Chondrocyte (in vitro differentiated cells): ENCODE measurements around the gene REPS2. TPM values are rescaled to one million over a fixed set of nuclear protein-coding genes. Genes with fewer than 3 reads are reported as not detected.

Source experiments
- DNase-seq: peaks from one replicate; pipeline ENCODE4 v3.0.0; 2021; ENCODE audit warnings: mixed read lengths, low spot score
- H3K27ac Mint-ChIP-seq: one replicate; pipeline ENCODE4 v1.8.0; 2021; ENCODE audit warnings: mild to moderate bottlenecking, moderate library complexity, mixed read lengths; ENCODE audit not compliant: unreplicated experiment
- H3K27me3 Mint-ChIP-seq: 2 replicates; pipeline ENCODE4 v1.8.0; 2021; ENCODE audit warnings: low read depth, mixed read lengths
- H3K36me3 Mint-ChIP-seq: 2 replicates; pipeline ENCODE4 v1.8.0; 2021; ENCODE audit warnings: low read depth, mixed read lengths
- H3K4me1 Mint-ChIP-seq: 2 replicates; pipeline ENCODE4 v1.8.0; 2021; ENCODE audit warnings: low read depth, mild to moderate bottlenecking, mixed read lengths
- H3K4me3 Mint-ChIP-seq: one replicate; pipeline ENCODE4 v1.8.0; 2021; ENCODE audit warnings: mild to moderate bottlenecking, moderate library complexity, mixed read lengths; ENCODE audit not compliant: unreplicated experiment
- H3K9me3 Mint-ChIP-seq: 2 replicates; pipeline ENCODE4 v1.8.0; 2021; ENCODE audit warnings: low read depth, mixed read lengths
- CTCF ChIP-seq: fragments of 200-600 bp; sonication (generic); IDR thresholded peaks from 2 replicates; pipeline ENCODE4 v1.5.0; 2021; ENCODE audit warnings: antibody characterized with exemption, mild to moderate bottlenecking, moderate library complexity
- total RNA-seq: library from RNA; stranded (reverse); gene quantifications from 3 replicates; pipeline ENCODE4 v1.2.1, GENCODE V29; 2021

The REPS2 gene
- total RNA-seq, 1 donor from 2014 or later, result 2.4 TPM

- no peak for DNase-seq
- Mint-ChIP-seq H3K27ac (no peak overlapping the region), H3K4me1 (no peaks in the 10 kb centered on the region), H3K27me3 (peaks cover 13% of the 10 kb centered on the region), H3K36me3 (no peaks in the 10 kb centered on the region), H3K9me3 (no peaks in the 10 kb centered on the region), H3K4me3 (no peak overlapping the region)
- no peak for TF ChIP-seq CTCF
Observed at GRCh38 chrX:16916561-16916960, 29.9 kb upstream of the REPS2 start.

- no peak for DNase-seq
- Mint-ChIP-seq H3K36me3 (no peaks in the 10 kb centered on the region), H3K27me3 (peaks cover 15% of the 10 kb centered on the region), H3K27ac (no peak overlapping the region), H3K4me1 (no peaks in the 10 kb centered on the region), H3K9me3 (no peaks in the 10 kb centered on the region), H3K4me3 (no peak overlapping the region)
- TF ChIP-seq CTCF, result no peak
Observed at GRCh38 chrX:16917120-16917519, 29.3 kb upstream of the REPS2 start.

- no peak for DNase-seq
- no peak overlapping the region for H3K27ac Mint-ChIP-seq
- H3K4me3 Mint-ChIP-seq, result no peak overlapping the region
- peaks cover 20% of the 10 kb centered on the region for H3K27me3 Mint-ChIP-seq
- no peaks in the 10 kb centered on the region for H3K4me1 Mint-ChIP-seq
- no peaks in the 10 kb centered on the region for H3K9me3 Mint-ChIP-seq
- TF ChIP-seq CTCF, result no peak
- no peaks in the 10 kb centered on the region for H3K36me3 Mint-ChIP-seq
Observed at GRCh38 chrX:16918979-16919378, 27.5 kb upstream of the REPS2 start.

GRCh38 chrX:16920075-16920474, 26.4 kb upstream of the REPS2 start:
- Mint-ChIP-seq H3K4me3 (no peak overlapping the region), H3K27ac (no peak overlapping the region), H3K9me3 (peaks cover 9% of the 10 kb centered on the region), H3K4me1 (no peaks in the 10 kb centered on the region), H3K36me3 (no peaks in the 10 kb centered on the region), H3K27me3 (peaks cover 19% of the 10 kb centered on the region)
- no peak for DNase-seq
- TF ChIP-seq CTCF, result no peak

- no peak for TF ChIP-seq CTCF
Observed at GRCh38 chrX:16923157-16923556, 23.3 kb upstream of the REPS2 start.

More at GRCh38 chrX:16923157-16923556, 23.3 kb upstream of the REPS2 start:
- Mint-ChIP-seq H3K27me3 (peaks cover 18% of the 10 kb centered on the region), H3K9me3 (peaks cover 11% of the 10 kb centered on the region), H3K27ac (no peak overlapping the region), H3K36me3 (no peaks in the 10 kb centered on the region), H3K4me3 (no peak overlapping the region), H3K4me1 (no peaks in the 10 kb centered on the region)
- DNase-seq, result no peak
